Karpas-422 (cell line): ENCODE data around the gene MYMK. TPM values are rescaled to one million over a fixed set of nuclear protein-coding genes. Genes with fewer than 3 reads are reported as not detected.

Source experiments
- DNase-seq: peaks from one replicate; pipeline ENCODE4 v3.0.0-alpha.2; 2015
- H2AFZ ChIP-seq: fragments of 200-600 bp; sonication (generic); 2 replicates; pipeline ENCODE4 v1.6.1; 2014; ENCODE audit warnings: antibody characterized with exemption, low read length, mixed read lengths
- H3K27ac ChIP-seq: fragments of 200-600 bp; sonication (generic); 2 replicates; pipeline ENCODE4 v1.5.1; 2014; ENCODE audit warnings: mild to moderate bottlenecking, low read length, moderate library complexity
- H3K27me3 ChIP-seq: fragments of 200-600 bp; sonication (generic); 2 replicates; pipeline ENCODE4 v1.6.1; 2014; ENCODE audit warnings: low read length, mixed read lengths
- H3K36me3 ChIP-seq: fragments of 200-600 bp; sonication (generic); 2 replicates; pipeline ENCODE4 v1.6.1; 2014; ENCODE audit warnings: low read length, mixed read lengths; ENCODE audit not compliant: insufficient read depth
- H3K4me1 ChIP-seq: fragments of 200-600 bp; sonication (generic); 2 replicates; pipeline ENCODE4 v1.6.1; 2014; ENCODE audit warnings: mild to moderate bottlenecking, low read length, mixed read lengths
- H3K4me2 ChIP-seq: fragments of 200-600 bp; sonication (generic); 2 replicates; pipeline ENCODE4 v1.6.1; 2014; ENCODE audit warnings: low read length, low read depth, mild to moderate bottlenecking; ENCODE audit not compliant: poor library complexity, severe bottlenecking
- H3K4me3 ChIP-seq: fragments of 200-600 bp; sonication (generic); 2 replicates; pipeline ENCODE4 v1.5.1; 2014; ENCODE audit warnings: mild to moderate bottlenecking, antibody characterized with exemption, low read length, mixed read lengths
- H3K79me2 ChIP-seq: fragments of 200-600 bp; sonication (generic); 2 replicates; pipeline ENCODE4 v1.6.1; 2014; ENCODE audit warnings: mild to moderate bottlenecking, low read length, mixed read lengths
- H3K9ac ChIP-seq: fragments of 200-600 bp; sonication (generic); 2 replicates; pipeline ENCODE4 v1.6.0; 2014; ENCODE audit warnings: low read length
- H3K9me2 ChIP-seq: fragments of 200-600 bp; sonication (generic), shearing (Covaris generic); replicated peaks from 2 replicates; pipeline ENCODE4 v1.6.0; 2014; ENCODE audit warnings: mild to moderate bottlenecking, low read length, moderate library complexity; ENCODE audit not compliant: insufficient read depth
- H3K9me3 ChIP-seq: fragments of 300-700, 200-600 bp; sonication (generic); 2 replicates; pipeline ENCODE4 v1.6.1; 2014; ENCODE audit warnings: low read length, mixed read lengths
- H4K20me1 ChIP-seq: fragments of 200-600 bp; sonication (generic); 2 replicates; pipeline ENCODE4 v1.6.1; 2014; ENCODE audit warnings: mild to moderate bottlenecking, antibody characterized with exemption, low read length, low read depth; ENCODE audit not compliant: insufficient read depth
- total RNA-seq: library from RNA; depleted of rRNA; stranded (reverse); fragments of >200 nt; shearing (Covaris generic); gene quantifications from 2 replicates; pipeline ENCODE4 v1.2.3, GENCODE V29; 2014; ENCODE audit warnings: low replicate concordance

The MYMK gene
- total RNA-seq, 1 experiment from 2014 or later, result not detected

DNA sequence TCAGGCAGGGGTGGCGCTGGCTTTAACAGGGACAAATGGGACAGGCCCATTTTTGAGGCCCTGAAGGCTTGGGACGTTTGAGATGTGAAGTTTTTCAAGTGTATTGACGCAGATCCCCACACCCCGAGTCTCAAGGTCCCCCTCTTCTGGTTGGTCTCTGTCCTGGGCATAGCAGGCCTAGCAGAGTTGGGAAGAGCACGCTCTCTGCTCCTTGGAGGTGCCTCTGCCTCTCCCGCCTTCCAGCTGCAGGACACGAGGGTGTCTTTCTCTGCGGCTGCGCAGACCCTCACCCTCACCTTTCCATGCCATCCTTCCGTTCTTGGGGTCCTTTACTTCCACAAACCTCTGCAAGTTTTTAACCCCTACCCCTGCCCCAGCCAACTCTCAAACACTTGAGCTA lies 28.4 kb upstream of the MYMK start:
- Histone ChIP-seq H3K27ac (no peak overlapping the region), H3K9me2 (no peaks in the 10 kb centered on the region), H3K79me2 (no peaks in the 10 kb centered on the region), H3K27me3 (no peaks in the 10 kb centered on the region), H3K4me1 (no peaks in the 10 kb centered on the region), H3K9me3 (no peaks in the 10 kb centered on the region), H3K9ac (no peak overlapping the region), H3K36me3 (no peaks in the 10 kb centered on the region), H4K20me1 (no peaks in the 10 kb centered on the region), H2AFZ (no peak overlapping the region), H3K4me2 (no peak overlapping the region), H3K4me3 (no peak overlapping the region)
- no peak for DNase-seq

DNA sequence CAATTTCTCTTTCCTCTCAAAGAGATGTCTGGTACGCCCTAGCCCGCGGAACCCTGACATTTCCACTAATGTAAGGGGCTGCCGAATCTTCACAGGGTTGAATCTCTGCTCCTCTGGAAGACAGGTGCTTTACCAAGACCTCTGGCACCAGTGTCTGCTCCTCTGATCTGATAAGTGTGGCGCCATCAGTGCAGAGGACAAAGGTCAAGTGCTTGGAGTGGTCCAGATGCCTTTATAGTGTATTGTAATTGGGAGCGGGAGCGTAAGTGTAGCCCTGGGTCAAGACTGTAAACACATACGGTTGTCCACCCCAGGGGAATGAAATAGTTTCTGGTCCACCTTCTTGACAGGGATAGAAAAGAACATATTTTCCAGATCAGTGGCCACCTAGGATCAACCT lies 27.5 kb upstream of the MYMK start:
- Histone ChIP-seq H3K4me3 (no peak overlapping the region), H3K9ac (no peak overlapping the region), H3K4me1 (no peaks in the 10 kb centered on the region), H3K36me3 (no peaks in the 10 kb centered on the region), H3K79me2 (no peaks in the 10 kb centered on the region), H3K9me3 (no peaks in the 10 kb centered on the region), H3K27ac (no peak overlapping the region), H3K4me2 (no peak overlapping the region), H2AFZ (no peak overlapping the region), H3K27me3 (no peaks in the 10 kb centered on the region), H4K20me1 (no peaks in the 10 kb centered on the region), H3K9me2 (no peaks in the 10 kb centered on the region)
- DNase-seq, result no peak

DNA sequence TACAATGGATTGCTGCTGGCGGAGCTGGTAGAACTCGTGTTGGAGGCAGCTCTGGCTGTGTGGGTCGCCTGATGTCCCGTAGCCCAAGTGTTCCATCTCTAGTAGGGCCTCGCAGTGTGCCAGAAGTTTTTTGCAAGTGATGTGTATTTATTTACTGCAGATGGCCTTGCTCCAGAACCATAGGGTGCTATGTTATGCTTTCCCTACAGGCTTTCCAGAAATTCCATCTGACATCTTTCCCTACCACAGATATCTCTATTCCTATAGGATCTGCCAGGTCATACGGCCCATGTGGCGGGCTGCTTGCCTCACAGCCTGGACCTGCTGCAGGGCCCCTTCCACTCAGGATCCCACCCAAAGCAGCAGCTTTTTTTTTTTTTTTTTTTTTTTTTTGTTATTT lies 26.7 kb upstream of the MYMK start:
- Histone ChIP-seq H3K9me3 (no peaks in the 10 kb centered on the region), H2AFZ (no peak overlapping the region), H3K27me3 (no peaks in the 10 kb centered on the region), H3K79me2 (no peaks in the 10 kb centered on the region), H3K36me3 (no peaks in the 10 kb centered on the region), H3K4me1 (no peaks in the 10 kb centered on the region), H3K4me2 (no peak overlapping the region), H3K9ac (no peak overlapping the region), H3K27ac (no peak overlapping the region), H3K4me3 (no peak overlapping the region), H3K9me2 (no peaks in the 10 kb centered on the region), H4K20me1 (no peaks in the 10 kb centered on the region)
- no peak for DNase-seq

DNA sequence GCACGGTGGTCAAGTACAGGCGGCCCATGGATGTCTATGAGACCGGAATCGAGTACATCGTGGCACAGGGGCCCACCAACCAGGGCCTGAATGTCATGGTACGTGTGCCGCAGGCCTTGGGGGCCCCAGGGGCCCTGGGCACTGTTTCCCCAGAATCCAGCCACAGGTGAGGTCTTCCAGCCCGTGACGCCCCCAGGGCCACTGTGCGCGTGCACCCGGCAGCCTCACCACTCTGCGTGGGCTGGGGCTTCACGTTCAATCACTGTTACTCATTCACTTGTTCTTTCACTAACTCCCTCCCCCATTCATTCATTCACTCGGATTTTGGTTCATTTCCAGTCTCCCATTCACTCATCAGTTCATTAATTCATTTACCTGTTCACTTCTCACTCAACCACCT lies 22.4 kb upstream of the MYMK start:
- H3K4me1 ChIP-seq, result no peaks in the 10 kb centered on the region
- H4K20me1 ChIP-seq, result no peaks in the 10 kb centered on the region
- no peak overlapping the region for H3K9ac ChIP-seq
- no peak overlapping the region for H3K4me2 ChIP-seq
- no peaks in the 10 kb centered on the region for H3K27me3 ChIP-seq
- H3K9me3 ChIP-seq, result no peaks in the 10 kb centered on the region
- no peak for DNase-seq
- no peaks in the 10 kb centered on the region for H3K9me2 ChIP-seq
- no peak overlapping the region for H2AFZ ChIP-seq
- H3K27ac ChIP-seq, result no peak overlapping the region
- H3K4me3 ChIP-seq, result no peak overlapping the region
- H3K79me2 ChIP-seq, result no peaks in the 10 kb centered on the region
- H3K36me3 ChIP-seq, result no peaks in the 10 kb centered on the region

DNA sequence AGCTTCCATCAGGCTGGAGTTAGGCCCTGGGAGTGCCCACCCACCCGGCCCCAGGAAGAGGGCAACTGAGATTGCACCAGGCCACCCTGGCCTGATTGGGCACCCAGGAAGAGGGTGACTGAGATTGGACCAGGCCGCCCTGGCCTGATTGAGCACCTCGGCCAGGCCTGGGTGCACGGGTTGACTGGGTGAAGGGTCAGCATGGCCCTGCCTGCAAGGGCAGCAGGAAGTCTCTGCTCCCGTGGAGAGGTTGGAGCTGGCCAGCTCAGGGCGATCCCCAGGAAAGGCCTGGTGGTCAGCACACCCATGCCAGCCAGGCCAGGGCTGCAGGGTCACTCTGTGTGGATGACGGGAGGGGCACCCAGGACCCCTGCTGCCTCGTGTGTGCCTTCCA lies 21.5 kb upstream of the MYMK start:
- Histone ChIP-seq H2AFZ (no peak overlapping the region), H3K9ac (no peak overlapping the region), H3K27ac (no peak overlapping the region), H3K9me2 (no peaks in the 10 kb centered on the region), H3K27me3 (no peaks in the 10 kb centered on the region), H3K4me2 (no peak overlapping the region), H3K4me1 (no peaks in the 10 kb centered on the region), H3K79me2 (no peaks in the 10 kb centered on the region), H3K4me3 (no peak overlapping the region), H3K36me3 (no peaks in the 10 kb centered on the region), H3K9me3 (no peaks in the 10 kb centered on the region), H4K20me1 (no peaks in the 10 kb centered on the region)
- DNase-seq, result no peak

DNA sequence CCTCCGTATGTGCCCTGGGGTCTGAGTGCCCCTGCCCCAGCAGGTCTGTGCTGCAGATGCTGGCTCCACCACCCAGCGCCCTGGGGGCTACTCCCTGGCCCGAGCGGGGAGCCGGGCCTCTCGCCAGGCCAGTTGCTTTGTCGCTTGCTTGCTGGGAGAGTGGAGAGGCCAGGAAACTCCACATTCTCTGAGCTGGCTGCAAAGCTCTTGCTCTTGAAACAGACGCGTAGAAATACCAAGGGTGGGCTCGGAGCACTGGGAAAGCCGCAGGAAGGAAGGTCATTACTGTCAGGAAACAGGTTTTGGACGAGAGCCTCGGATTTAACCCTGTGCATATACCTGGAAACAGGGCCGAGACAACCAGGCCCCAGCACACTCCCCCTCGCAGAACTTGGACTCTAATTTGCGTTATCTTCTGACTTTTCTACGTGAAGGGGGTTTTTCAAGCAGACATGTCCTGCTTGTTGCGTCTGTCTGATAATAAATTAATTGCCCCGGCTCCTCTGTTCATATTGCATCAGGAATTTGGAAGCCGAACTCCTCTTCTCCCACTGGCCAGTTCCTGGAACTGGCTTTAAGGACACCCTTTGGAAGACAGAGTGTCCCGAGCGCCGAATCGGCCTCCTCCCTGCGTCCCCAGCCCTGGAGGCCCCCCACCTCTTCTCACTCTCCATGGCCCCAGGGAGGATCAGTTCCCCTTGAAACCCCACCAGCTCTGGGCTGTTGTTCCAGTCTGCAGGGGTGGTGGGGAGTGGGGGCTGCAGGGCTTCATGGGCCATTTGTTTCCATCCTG lies 20.9 kb upstream of the MYMK start:
- Histone ChIP-seq H3K9me2 (no peaks in the 10 kb centered on the region), H3K4me3 (no peak overlapping the region), H3K79me2 (no peaks in the 10 kb centered on the region), H3K36me3 (no peaks in the 10 kb centered on the region), H2AFZ (no peak overlapping the region), H3K9ac (no peak overlapping the region), H3K9me3 (no peaks in the 10 kb centered on the region), H3K27me3 (no peaks in the 10 kb centered on the region), H3K4me2 (no peak overlapping the region), H4K20me1 (no peaks in the 10 kb centered on the region), H3K27ac (no peak overlapping the region), H3K4me1 (no peaks in the 10 kb centered on the region)
- DNase-seq, result no peak

DNA sequence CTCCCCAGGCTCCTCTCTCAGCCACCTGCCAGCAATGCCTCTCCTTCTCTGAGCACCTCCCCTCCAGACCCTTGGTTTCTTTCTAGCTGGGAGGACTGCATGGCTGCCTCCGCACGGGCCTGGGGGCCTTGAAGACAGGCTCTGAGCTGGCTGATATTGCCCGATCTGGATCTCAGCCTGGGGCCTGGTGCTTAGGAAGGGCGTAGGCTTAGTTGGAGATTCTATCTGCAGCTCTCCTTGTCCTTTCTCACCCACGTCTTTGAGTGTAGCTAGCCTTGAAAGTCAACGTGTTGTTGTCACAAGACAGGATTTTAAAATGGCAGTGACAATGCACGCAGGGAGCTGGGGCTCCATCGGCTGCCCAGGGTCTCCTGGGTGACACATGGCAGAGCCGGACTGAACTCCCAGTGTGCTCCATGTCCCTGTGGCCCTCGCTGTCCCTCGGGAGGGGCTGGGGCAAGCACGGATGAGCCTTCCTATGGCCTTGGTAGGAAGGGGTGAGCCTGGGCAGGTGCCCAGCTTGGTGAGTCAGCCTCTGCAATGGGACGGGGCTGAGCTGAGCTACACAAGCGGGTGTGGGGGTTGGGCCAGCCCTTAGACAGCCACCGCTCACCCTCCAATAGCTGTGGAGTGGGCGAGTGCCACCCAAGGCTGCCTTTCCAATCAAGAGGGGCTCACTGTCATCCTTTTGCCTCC lies 19.2 kb upstream of the MYMK start:
- Histone ChIP-seq H2AFZ (no peak overlapping the region), H3K9me3 (no peaks in the 10 kb centered on the region), H3K79me2 (no peaks in the 10 kb centered on the region), H3K4me1 (no peaks in the 10 kb centered on the region), H4K20me1 (no peaks in the 10 kb centered on the region), H3K36me3 (no peaks in the 10 kb centered on the region), H3K4me2 (no peak overlapping the region), H3K27me3 (no peaks in the 10 kb centered on the region), H3K27ac (no peak overlapping the region), H3K4me3 (no peak overlapping the region), H3K9ac (no peak overlapping the region), H3K9me2 (no peaks in the 10 kb centered on the region)
- DNase-seq, result no peak

DNA sequence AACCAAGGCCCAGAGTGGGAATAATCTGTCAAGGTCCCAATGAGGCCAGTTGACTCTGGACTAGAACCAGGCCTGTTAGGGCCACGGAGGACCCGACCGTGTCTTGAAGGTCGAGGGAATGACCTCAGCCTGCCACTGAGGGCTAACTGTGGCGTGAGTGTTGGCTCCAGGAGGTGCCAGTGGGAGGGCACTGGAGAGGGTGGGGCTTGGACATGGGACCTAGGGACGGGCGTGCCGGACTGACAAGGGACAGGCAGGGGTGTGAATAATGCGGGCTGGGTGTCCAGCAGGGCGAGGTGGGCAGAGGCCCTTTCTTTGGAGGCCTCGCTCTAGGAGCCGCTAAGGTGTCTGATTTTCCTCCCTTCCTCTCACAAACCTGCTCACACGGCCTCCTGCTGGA lies 17.2 kb upstream of the MYMK start:
- Histone ChIP-seq H3K4me1 (no peaks in the 10 kb centered on the region), H3K4me2 (no peak overlapping the region), H2AFZ (no peak overlapping the region), H3K79me2 (no peaks in the 10 kb centered on the region), H3K27ac (no peak overlapping the region), H3K27me3 (no peaks in the 10 kb centered on the region), H3K4me3 (no peak overlapping the region), H3K9me2 (no peaks in the 10 kb centered on the region), H4K20me1 (no peaks in the 10 kb centered on the region), H3K9me3 (no peaks in the 10 kb centered on the region), H3K9ac (no peak overlapping the region), H3K36me3 (no peaks in the 10 kb centered on the region)
- no peak for DNase-seq
